Loucy (cell line): ENCODE measurements around the gene RPS6KA2.

ENCODE experiments used
- CTCF ChIP-seq: fragments of 200-600 bp; sonication (generic); conservative IDR thresholded peaks from 2 replicates; pipeline ENCODE4 v1.5.1; 2014; ENCODE audit warnings: mild to moderate bottlenecking, antibody characterized with exemption, low read length
- EZH2phosphoT487 ChIP-seq: fragments of 200-600 bp; IDR thresholded peaks from 2 replicates; pipeline ENCODE4 v1.6.1; 2018; ENCODE audit warnings: antibody characterized with exemption, mild to moderate bottlenecking, moderate library complexity, borderline replicate concordance

- TF ChIP-seq CTCF (no peak), EZH2phosphoT487 (no peak)
These were observed 247.9 kb downstream of the RPS6KA2 start for GRCh38 chr6:166379103-166379586.
